ENCODE results near the gene VDAC2.

Gene VDAC2

GRCh38 chr10:75233444-75234016 is 22.9 kb downstream of the VDAC2 start:
- Histone ChIP-seq H3K27ac (ENCODE audit: extremely low read depth, low read depth, low read length) (peak overlapping the region; percentile 45), H3K4me1 (ENCODE audit: control insufficient read depth, insufficient read depth, low read length) (no peaks in the 10 kb centered on the region; the same call in 1 of the 2 replicates), H3K9me3 (ENCODE audit: control insufficient read depth, insufficient read depth, low read depth, low read length) (no peaks in the 10 kb centered on the region), H3K4me3 (ENCODE audit: low read depth, low read length) (peak overlapping the region; percentile 33; the same call in 1 of the 2 replicates), H3K36me3 (ENCODE audit: control insufficient read depth in 2 of 2, insufficient read depth in 1 of 2, low read length in 2 of 2) (peaks cover 4 to 53% of the 10 kb centered on the region in 2 experiments)
- TF ChIP-seq ZNF114 (tag by site-specific recombination; IDR thresholded peaks at IDR 0.05) (no peak), MYNN (tag by site-specific recombination; IDR thresholded peaks at IDR 0.05; ENCODE audit: borderline replicate concordance) (no peak), ZNF549 (tag by site-specific recombination; IDR thresholded peaks at IDR 0.05) (no peak), ZNF280D (tag by site-specific recombination; IDR thresholded peaks at IDR 0.05) (no peak), ZBTB10 (tag by site-specific recombination; IDR thresholded peaks at IDR 0.05) (no peak), ZNF138 (tag by site-specific recombination; IDR thresholded peaks at IDR 0.05; ENCODE audit: borderline replicate concordance) (no peak), ZNF488 (tag by site-specific recombination; IDR thresholded peaks at IDR 0.05) (no peak), ZBTB21 (tag by site-specific recombination; IDR thresholded peaks at IDR 0.05) (no peak), PATZ1 (tag by site-specific recombination; IDR thresholded peaks at IDR 0.05) (no peak), ZNF324 (tag by site-specific recombination; IDR thresholded peaks at IDR 0.05) (no peak)
- ChIA-PET CTCF (interaction anchor here (0.5 to 4.6 kb wide), 5 partner anchors 23 to 1231 kb away, joined by 3 to 47 read pairs (median 3); partner anchors contain the start of gene VDAC2), POLR2A (interaction anchor here (0.6 to 3.8 kb wide), 7 partner anchors 9 to 168 kb away, joined by 3 to 36 read pairs (median 8); partner anchors contain the start of genes SAMD8, VDAC2 and ZNF503)

GRCh38 chr10:75234017-75234682 is 23.6 kb downstream of the VDAC2 start:
- Histone ChIP-seq H3K9me3 (ENCODE audit: control insufficient read depth, insufficient read depth, low read depth, low read length) (no peaks in the 10 kb centered on the region), H3K4me3 (ENCODE audit: low read depth, low read length) (peak overlapping the region; percentile 62), H3K27ac (ENCODE audit: extremely low read depth, low read depth, low read length) (peak overlapping the region; percentile 92), H3K36me3 (ENCODE audit: control insufficient read depth in 2 of 2, insufficient read depth in 1 of 2, low read length in 2 of 2) (peaks cover 4 to 47% of the 10 kb centered on the region in 2 experiments), H3K4me1 (ENCODE audit: control insufficient read depth, insufficient read depth, low read length) (no peaks in the 10 kb centered on the region; the same call in 1 of the 2 replicates)
- POLR2A ChIA-PET, result interaction anchor here (0.6 to 3.8 kb wide), 9 partner anchors 9 to 1083 kb away, joined by 3 to 36 read pairs (median 8); partner anchors contain the start of genes ADK, AP3M1, SAMD8 and VDAC2
- CTCF ChIA-PET, result interaction anchor here (0.6 to 4.6 kb wide), 7 partner anchors 9 to 1232 kb away, joined by 3 to 47 read pairs (median 3); partner anchors contain the start of gene VDAC2
- TF ChIP-seq ZNF660 (tag by site-specific recombination; IDR thresholded peaks at IDR 0.05) (no peak), ZNF610 (tag by site-specific recombination; IDR thresholded peaks at IDR 0.05; ENCODE audit: borderline replicate concordance) (no peak), ZNF521 (tag by site-specific recombination; IDR thresholded peaks at IDR 0.05) (no peak), ZNF157 (tag by site-specific recombination; IDR thresholded peaks at IDR 0.05) (no peak), ZBTB20 (tag by site-specific recombination; IDR thresholded peaks at IDR 0.05) (peak; percentile 86), ZEB2 (tag by site-specific recombination; IDR thresholded peaks at IDR 0.05) (peak; percentile 78; the same call in 1 of the 2 replicates), ZNF629 (tag by site-specific recombination; IDR thresholded peaks at IDR 0.05) (peak; percentile 38), ZNF239 (tag by site-specific recombination; IDR thresholded peaks at IDR 0.05) (no peak), BCL11A (tag by site-specific recombination; IDR thresholded peaks at IDR 0.05; ENCODE audit: low read depth) (peak; percentile 78; the same call in 1 of the 2 replicates), ZNF704 (tag by site-specific recombination; IDR thresholded peaks at IDR 0.05) (no peak), SP3 (tag by site-specific recombination; IDR thresholded peaks at IDR 0.05) (peak; percentile 99), KLF9 (tag by site-specific recombination; IDR thresholded peaks at IDR 0.05; ENCODE audit: low read depth) (peak; percentile 86), GLIS1 (tag by site-specific recombination; IDR thresholded peaks at IDR 0.05) (peak; percentile 61), KLF8 (tag by site-specific recombination; IDR thresholded peaks at IDR 0.05) (peak; percentile 99)
